ENCODE data around the gene MAN1B1. TPM values are rescaled to one million over a fixed set of nuclear protein-coding genes. Genes with fewer than 3 reads are reported as not detected.

The MAN1B1 gene
- total RNA-seq, 1 experiment from 2014 or later, result 46.5 TPM

- DNase-seq (ENCODE audit: unreplicated experiment), result no peak
- intact Hi-C loops (cut with micrococcal nuclease), result no loop called here
- H3K4me3 Mint-ChIP-seq (ENCODE audit: unreplicated experiment), result no peak overlapping the region
- no TSS peak for BruUV-seq (replicated peaks)
- POLR2A ChIA-PET, result interaction anchor here (1.0 kb wide), 1 partner anchor 20 kb away, joined by 4 read pairs; the partner anchor contains the start of gene MAN1B1
- TF ChIP-seq CTCF (IDR thresholded peaks at IDR 0.05; ENCODE audit: unreplicated experiment), result no peak
- peaks cover 33% of the 10 kb centered on the region for H3K36me3 Mint-ChIP-seq (ENCODE audit: insufficient read depth, unreplicated experiment)
- H3K4me1 Mint-ChIP-seq (ENCODE audit: insufficient read depth, unreplicated experiment), result no peaks in the 10 kb centered on the region
- H3K27me3 Mint-ChIP-seq (ENCODE audit: insufficient read depth, unreplicated experiment), result no peaks in the 10 kb centered on the region
- no peak overlapping the region for H3K27ac Mint-ChIP-seq (ENCODE audit: low read depth, unreplicated experiment)
- H3K9me3 Mint-ChIP-seq (ENCODE audit: unreplicated experiment), result no peaks in the 10 kb centered on the region
- CTCF ChIA-PET, result interaction anchor here (0.9 to 1.5 kb wide), 4 partner anchors 12 to 71 kb away, joined by 3 to 6 read pairs (median 3); no protein-coding TSS in a partner anchor
Measured at GRCh38 chr9:137105814-137106661, 19.3 kb downstream of the MAN1B1 start.

GRCh38 chr9:137106662-137107250, 20.0 kb downstream of the MAN1B1 start:
- no peak for DNase-seq (ENCODE audit: unreplicated experiment)
- ChIA-PET POLR2A (interaction anchor here (1.0 kb wide), 1 partner anchor 20 kb away, joined by 4 read pairs; the partner anchor contains the start of gene MAN1B1), CTCF (interaction anchor here (0.6 to 1.5 kb wide), 4 partner anchors 17 to 345 kb away, joined by 3 to 6 read pairs (median 3); no protein-coding TSS in a partner anchor)
- intact Hi-C loops (cut with micrococcal nuclease), result no loop called here
- no TSS peak for BruUV-seq (replicated peaks)
- TF ChIP-seq CTCF (IDR thresholded peaks at IDR 0.05; ENCODE audit: unreplicated experiment), result no peak
- Mint-ChIP-seq H3K4me1 (ENCODE audit: insufficient read depth, unreplicated experiment) (no peaks in the 10 kb centered on the region), H3K27me3 (ENCODE audit: insufficient read depth, unreplicated experiment) (no peaks in the 10 kb centered on the region), H3K9me3 (ENCODE audit: unreplicated experiment) (no peaks in the 10 kb centered on the region), H3K4me3 (ENCODE audit: unreplicated experiment) (no peak overlapping the region), H3K36me3 (ENCODE audit: insufficient read depth, unreplicated experiment) (peaks cover 28% of the 10 kb centered on the region), H3K27ac (ENCODE audit: low read depth, unreplicated experiment) (no peak overlapping the region)

GRCh38 chr9:137107312-137107921, 20.6 kb downstream of the MAN1B1 start:
- no TSS peak for BruUV-seq (replicated peaks)
- no peaks in the 10 kb centered on the region for H3K27me3 Mint-ChIP-seq (ENCODE audit: insufficient read depth, unreplicated experiment)
- no peaks in the 10 kb centered on the region for H3K4me1 Mint-ChIP-seq (ENCODE audit: insufficient read depth, unreplicated experiment)
- H3K36me3 Mint-ChIP-seq (ENCODE audit: insufficient read depth, unreplicated experiment), result peaks cover 28% of the 10 kb centered on the region
- TF ChIP-seq CTCF (IDR thresholded peaks at IDR 0.05; ENCODE audit: unreplicated experiment), result no peak
- no peak overlapping the region for H3K4me3 Mint-ChIP-seq (ENCODE audit: unreplicated experiment)
- no peak for DNase-seq (ENCODE audit: unreplicated experiment)
- POLR2A ChIA-PET, result interaction anchor here (1.0 kb wide), 1 partner anchor 21 kb away, joined by 4 read pairs; the partner anchor contains the start of gene MAN1B1
- H3K27ac Mint-ChIP-seq (ENCODE audit: low read depth, unreplicated experiment), result no peak overlapping the region
- CTCF ChIA-PET, result interaction anchor here (0.6 to 1.5 kb wide), 4 partner anchors 18 to 346 kb away, joined by 3 to 6 read pairs (median 3); no protein-coding TSS in a partner anchor
- no peaks in the 10 kb centered on the region for H3K9me3 Mint-ChIP-seq (ENCODE audit: unreplicated experiment)
- intact Hi-C loops (cut with micrococcal nuclease), result no loop called here

GRCh38 chr9:137107982-137108381, 21.2 kb downstream of the MAN1B1 start:
- DNase-seq (ENCODE audit: unreplicated experiment), result no peak
- intact Hi-C loops (cut with micrococcal nuclease), result no loop called here
- H3K27me3 Mint-ChIP-seq (ENCODE audit: insufficient read depth, unreplicated experiment), result no peaks in the 10 kb centered on the region
- BruUV-seq (replicated peaks), result no TSS peak
- no peaks in the 10 kb centered on the region for H3K9me3 Mint-ChIP-seq (ENCODE audit: unreplicated experiment)
- ChIA-PET CTCF (no interaction called here), POLR2A (interaction anchor here (0.7 to 1.2 kb wide), 2 partner anchors 16 to 65 kb away, joined by 3 read pairs; no protein-coding TSS in a partner anchor)
- TF ChIP-seq CTCF (IDR thresholded peaks at IDR 0.05; ENCODE audit: unreplicated experiment), result no peak
- no peaks in the 10 kb centered on the region for H3K4me1 Mint-ChIP-seq (ENCODE audit: insufficient read depth, unreplicated experiment)
- peaks cover 28% of the 10 kb centered on the region for H3K36me3 Mint-ChIP-seq (ENCODE audit: insufficient read depth, unreplicated experiment)
- no peak overlapping the region for H3K27ac Mint-ChIP-seq (ENCODE audit: low read depth, unreplicated experiment)
- no peak overlapping the region for H3K4me3 Mint-ChIP-seq (ENCODE audit: unreplicated experiment)

Data from MCF 10A (cell line).